GM19455 (cell line): ENCODE data around the gene CD302.
"Not testable (repeated sequence)": the region's sequence is repeated elsewhere in the genome, so short reads cannot be mapped to it uniquely, and the experiment has no call there.

ENCODE experiments used
- ATAC-seq: cut with Tn5 transposase; IDR thresholded peaks from one replicate; pipeline ENCODE4 v1.9.1; 2021; ENCODE audit not compliant: unreplicated experiment

CD302 gene, protein sequence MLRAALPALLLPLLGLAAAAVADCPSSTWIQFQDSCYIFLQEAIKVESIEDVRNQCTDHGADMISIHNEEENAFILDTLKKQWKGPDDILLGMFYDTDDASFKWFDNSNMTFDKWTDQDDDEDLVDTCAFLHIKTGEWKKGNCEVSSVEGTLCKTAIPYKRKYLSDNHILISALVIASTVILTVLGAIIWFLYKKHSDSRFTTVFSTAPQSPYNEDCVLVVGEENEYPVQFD

DNA sequence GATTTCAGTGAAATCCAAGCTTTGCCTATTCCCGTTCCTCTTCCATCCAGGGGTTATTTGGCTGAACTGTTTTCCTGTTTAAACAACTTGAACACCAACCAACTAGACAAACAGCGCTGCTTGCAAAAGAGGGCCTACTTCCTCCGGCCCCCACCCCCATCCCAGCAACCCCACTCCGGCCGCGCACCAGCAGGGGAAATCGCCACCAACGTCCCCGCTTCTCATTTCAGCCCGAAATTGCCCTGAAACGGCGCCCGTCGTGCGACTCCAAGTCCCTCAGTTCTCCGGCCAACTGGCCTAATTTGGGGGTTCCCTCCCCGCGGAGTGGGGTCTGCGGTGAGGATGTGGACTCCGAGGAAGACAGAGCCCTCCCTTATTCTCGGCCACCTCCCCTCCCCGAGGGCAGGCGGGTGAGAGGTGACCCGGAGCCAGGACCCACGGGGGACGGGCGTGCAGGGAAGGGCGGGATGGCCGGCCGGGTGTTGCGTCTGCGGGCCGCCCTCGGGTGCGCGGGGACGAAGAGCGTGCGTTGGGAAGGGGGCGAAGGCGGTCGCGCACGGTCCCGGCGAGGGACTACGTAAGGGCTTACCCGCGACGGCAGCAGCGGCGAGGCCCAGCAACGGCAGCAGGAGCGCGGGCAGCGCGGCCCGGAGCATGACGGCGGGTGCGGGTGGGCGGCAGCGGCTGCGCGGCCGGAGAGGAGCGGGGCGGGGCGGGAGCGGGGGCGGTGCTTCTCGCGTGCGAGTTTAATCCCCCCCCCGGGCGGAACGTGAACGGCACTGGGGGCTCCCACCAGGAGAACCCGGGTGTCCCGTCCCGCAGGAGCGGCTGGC, at the start of gene CD302:
Gene CD302, minus strand, starts transcription at position 666 of the 833 bp plus-strand sequence. Its CDS starts 10 bp downstream, at position 656.
- ATAC-seq: peak; percentile 69

DNA sequence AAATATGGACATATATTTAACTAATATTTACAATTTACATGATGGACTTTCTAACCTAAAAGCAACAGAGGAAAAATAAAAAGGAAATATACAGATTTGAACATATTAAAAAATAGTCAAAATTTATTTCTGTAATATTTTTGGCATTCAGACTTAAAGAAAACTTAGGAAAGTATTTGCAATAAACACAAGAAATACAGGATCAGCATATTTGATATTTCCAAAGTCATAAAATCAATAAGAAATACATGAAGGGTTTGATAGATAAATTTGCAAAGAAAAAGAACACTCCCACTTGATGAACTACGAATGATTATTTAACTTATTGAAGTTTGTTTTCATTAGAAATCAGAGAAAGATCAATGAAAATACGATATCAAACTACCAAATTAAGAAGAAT, 48.6 kb upstream of the CD302 start:
- no peak for ATAC-seq

DNA sequence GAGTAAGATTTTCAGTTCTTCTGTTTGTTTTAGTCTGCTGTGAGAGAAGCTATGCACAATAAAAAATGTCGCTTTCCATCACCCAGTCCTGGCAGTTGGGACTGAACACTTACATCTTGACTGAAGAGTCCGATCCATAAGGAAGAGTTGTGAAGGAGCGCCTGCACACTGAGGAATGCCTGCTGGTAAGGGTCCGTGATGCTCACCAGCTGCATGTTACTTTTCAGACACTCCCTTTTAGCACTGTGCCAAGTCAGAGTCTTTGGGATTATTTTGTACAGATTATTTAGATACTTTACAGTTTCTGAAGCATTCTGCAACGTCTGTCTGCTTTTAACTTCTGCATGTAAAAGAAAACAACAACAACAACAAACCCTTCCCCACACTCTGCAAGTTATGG, 42.6 kb upstream of the CD302 start:
- no peak for ATAC-seq

DNA sequence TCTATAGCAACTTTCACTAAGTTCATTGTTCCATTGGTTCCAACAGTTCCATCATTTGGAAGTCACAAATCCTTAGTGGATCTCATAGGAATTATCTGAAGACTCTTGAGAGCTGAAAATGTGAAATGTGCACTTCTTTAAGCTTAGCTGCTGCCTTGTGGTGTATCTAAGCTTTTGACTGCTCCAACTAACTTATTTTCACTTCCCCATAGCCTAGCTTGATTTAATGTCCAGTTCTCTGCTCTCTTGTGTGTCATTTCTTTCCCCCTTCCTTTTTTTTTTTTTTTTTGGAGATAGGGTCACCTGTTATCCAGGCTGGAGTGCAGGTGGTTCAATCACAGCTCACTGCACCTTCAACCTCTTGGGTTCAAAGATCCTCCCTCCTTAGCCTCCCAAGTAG, 34.9 kb upstream of the CD302 start:
- ATAC-seq: no peak

DNA sequence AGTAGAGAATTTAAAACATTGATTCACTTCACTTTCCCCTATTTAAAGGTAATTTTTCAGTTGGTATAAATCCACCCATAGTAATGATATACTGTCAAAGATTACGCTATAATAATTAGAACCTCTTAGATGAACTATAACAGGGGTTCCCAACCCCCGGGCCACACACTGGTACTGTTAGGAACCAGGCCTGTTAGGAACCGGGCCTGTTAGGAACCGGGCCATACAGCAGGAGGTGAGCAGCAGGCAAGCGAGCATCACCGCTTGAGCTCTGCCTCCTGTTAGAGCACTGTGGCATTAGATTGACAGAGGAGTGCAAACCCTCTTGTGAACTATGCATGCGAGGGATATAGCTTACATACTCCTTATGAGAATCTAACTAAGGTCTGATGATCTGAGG, 34.0 kb upstream of the CD302 start:
- no peak for ATAC-seq

DNA sequence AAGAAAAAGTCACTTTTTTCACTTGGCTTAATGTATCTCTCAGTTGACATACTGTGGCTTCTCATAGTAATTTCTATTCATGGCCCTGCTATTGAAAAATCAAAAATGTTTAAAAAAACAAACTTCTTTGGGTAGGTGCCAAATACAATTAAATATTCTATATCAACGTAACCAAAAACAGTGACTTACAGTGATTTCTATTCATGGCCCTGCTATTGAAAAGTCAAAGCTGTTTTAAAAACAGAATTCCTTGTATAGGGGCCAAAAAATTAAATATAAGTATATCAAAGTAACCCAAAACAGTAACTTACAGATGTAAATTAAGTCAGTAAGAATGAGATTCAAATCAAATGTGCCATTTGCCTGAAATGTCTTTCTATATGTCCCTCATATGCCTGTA, 31.4 kb upstream of the CD302 start:
- ATAC-seq: no peak

DNA sequence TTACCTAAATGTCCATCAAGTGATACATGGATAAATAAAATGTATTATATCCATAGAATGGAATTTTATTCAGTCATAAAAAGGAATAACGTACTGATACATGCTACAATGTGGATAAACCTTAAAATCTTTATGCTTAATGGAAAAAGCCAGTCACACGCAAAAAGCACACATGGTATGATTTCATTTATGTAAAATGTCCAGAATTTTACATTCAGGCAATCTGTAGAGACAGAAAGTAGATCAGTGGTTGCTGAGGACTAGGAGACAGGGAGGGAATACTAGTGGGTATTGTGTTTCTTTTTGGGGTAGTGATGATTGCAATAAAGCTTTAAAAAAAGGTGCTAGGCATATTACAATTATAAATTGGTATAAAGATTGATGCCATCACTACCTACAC, 30.7 kb upstream of the CD302 start:
- no peak for ATAC-seq

DNA sequence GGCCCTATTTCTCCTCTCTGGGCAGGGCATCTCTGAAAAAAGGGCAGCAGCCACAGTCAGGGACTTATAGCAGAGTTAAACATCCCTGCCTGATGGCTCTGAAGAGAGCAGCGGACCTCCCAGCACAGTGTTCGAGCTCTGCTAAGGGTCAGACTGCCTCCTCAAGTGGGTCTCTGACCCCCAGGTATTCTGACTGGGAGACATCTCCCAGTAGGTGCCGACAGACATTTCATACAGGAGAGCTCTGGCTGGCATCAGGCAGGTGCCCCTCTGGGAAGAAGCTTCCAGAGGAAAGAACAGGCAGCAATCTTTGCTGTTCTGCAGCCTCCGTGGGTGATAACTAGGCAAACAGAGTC, 24.4 kb upstream of the CD302 start:
- ATAC-seq: not testable (repeated sequence)

DNA sequence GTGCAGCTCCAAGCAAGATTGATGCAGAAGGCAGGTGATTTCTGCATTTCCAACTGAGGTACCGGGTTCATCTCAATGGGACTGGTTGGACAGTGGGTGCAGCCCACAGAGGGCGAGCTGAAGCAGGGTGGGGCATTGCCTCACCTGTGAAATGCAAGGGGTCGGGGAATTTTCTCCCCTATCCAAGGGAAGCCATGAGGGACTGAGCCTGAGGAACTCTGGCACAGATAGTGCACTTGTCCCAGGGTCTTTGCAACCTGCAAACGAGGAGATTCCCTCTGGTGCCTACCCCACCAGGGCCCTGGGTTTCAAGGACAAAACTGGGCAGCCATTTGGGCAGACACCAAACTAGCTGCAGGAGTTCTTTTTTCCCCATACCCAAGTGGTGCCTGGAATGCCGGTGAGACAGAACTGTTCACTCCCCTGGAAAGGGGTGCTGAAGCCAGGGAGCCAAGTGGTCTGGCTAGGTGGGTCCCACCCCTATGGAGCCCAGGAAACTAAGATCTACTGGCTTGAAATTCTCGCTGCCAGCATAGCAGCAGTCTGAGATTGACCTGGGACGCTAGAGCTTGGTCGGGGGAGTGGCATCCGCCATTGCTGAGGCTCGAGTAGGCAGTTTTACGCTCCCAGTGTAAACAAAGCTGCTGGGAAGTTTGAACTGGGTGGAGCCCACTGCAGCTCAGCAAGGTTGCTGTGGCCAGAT, 23.9 kb upstream of the CD302 start:
- ATAC-seq: not testable (repeated sequence)

DNA sequence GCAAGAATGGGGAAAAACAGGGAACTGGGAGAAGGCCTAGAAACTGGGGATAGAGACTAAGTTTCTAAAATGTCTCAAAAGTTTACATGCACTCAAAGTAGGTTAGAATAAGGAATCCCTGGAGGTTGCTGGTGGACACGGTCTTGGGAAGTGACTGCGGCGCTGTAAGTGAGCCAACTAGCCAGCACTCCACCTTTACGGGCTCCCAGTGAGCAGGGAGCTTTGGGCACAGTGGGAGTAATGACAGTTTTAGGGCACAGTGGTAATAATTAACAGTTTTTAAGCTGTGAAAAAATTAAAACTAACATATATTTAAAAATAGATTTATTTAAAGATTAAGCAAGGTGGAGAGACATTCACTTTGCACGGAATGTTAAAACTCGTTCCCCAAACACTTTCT, 20.9 kb upstream of the CD302 start:
- ATAC-seq: no peak

DNA sequence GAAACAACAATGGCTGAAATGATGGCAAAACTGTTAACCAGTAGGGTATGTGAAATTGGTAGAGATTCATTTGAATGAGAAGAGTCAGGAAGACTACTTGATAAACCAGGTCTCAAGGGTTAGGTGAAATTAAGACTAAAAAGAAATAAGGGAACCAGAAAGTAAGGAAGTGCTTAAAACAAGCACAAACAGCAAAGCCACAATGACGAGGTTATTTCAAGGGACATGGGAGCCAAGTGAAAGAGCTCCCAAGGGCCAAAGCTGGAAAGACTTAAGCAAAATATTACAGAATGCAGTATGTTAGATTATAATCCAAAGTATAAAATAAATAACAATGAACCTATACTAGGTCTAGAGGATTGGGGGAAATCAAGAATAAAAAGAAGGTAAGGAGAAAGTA, 19.3 kb upstream of the CD302 start:
- no peak for ATAC-seq

DNA sequence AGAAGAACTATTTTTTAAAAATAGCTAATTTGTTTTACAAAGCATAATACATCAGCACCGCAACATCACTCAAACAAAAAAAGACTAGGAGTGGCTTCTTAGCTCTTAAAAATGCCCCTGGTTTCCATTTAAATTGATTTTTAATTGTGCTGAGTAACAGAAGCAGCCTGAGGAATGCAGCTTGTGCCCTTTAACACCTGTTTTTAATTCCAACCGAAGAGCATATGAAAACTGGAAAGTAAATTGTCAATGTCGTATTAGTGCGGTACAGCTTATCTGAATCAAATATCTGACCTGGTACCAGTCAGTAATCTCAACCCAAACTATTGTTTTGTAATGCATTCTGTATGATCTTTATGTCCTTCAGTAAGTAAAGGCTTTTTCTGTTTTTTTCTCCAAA, 13.2 kb upstream of the CD302 start:
- no peak for ATAC-seq

DNA sequence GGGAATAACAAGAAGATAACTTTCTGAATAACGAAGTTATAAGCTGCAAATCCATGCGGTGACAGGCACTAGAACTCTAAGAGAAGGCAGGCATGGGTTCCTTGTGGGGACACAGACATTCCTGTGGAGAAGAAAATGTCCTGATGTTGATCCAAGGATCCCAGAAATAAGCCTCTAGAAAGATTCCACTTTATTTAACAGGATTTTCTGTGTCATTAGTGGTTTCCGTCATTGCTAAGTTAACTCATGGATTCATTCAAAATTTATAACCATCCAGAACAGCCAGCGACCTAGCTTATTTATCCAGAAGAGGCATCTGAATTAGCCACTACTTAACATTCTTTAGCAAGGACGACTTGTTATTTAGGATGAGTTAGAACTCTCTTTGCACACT, 10.0 kb upstream of the CD302 start:
- no peak for ATAC-seq

DNA sequence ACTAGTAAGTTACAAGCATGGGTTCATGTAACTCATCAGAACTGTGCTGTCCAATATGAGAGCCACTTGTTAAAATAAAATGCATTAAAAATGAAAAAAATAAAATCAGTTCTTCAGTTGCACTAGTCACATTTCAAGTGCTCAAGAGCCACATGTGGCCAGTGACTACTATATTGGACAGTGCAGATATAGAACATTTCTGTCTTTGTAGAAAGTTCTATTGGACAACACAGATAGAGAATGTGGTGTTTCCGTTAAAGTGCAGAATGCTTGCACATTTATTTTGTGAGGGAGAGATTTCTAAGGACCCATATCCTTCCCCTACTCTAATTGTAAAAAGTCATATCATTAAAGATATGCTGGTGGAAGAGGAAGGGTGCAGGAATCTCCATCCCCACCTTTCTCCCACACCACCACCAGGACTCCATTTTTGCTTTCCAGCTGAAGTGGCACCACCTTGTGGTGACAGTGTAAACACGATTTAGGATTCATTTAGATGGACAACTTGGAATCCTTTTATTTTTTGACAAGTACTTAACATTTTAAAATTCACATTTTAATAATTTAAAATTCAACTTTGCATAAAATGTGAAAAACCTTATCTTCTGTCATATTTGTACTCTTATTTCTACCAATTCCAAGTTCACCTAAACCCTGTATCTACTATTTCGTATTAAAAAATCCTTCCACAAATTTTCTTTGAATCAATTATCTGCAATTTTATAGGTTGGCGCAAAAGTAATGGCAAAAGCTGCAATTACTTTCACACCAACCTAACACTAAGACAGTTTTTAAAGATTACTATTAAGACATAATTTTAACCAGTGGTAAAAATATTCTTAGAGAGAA, 9.4 kb upstream of the CD302 start:
- ATAC-seq: no peak

DNA sequence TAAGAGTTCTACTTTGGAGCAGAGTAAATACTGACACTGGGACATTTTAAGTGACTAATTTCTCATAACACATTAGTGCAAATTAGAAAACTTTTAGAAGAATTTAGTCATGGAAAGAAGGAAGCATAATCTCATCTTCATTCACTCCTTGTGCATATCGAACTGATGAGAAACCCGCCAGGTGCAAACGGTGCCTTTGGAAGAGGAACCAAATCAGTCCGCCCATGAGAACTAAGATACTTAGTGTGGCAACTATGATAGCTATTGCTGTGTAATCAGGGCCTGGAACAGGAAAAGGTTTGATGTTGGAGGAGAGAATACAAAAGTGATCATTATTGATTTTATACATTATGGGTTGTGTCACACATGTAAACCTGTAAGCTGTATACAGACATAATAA, 6.9 kb upstream of the CD302 start:
- ATAC-seq: no peak

DNA sequence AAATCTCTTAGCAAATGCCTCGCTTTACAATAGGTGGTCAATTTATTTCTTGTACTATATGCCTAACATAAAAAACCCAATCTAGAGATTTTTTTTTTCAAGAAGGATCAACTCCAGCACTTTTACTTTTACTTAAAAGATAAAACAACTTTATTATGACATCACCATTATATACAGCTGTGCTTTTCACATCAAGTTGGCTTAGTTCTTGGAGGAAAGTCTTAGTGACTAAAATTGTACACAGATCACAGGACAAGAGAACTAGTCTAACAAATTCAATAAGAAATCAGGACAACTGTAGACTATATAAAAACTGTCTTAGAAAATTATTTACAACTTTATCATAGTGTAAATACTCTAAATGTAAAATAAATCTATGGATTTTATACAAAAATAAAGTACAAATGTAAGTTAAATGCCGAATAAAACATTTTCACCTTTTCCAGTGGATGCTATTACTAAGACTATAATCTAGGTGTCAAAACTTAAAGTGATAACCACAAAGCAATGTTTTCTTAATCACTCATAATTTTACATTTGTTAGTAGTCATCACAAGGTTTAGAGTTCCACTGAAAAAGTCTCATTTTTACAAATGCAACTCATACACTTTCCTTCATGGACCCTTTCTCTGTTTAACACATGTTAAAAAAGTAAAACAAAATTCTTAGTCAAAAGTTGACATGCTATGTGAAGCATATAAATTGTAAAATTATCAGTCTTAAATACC, 5.4 kb upstream of the CD302 start:
- ATAC-seq: no peak

DNA sequence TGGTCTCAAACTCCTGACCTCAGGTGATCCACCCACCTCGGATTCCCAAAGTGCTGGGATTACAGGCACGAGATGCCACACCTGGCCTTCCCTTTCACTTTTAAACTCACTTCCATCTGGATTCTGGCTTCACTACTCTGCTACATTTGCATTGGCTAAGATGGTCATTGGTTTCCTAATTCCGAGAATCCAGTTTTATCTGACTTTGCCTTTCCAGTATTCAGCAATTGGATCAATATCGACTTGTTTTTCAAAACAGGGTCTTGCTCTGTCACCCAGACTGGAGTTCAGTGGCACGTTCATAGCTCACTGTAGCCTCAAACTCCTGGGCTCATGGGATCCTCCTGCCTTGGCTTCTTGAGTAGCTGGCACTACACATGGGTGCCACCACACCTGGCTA, 4.7 kb upstream of the CD302 start:
- ATAC-seq: no peak

DNA sequence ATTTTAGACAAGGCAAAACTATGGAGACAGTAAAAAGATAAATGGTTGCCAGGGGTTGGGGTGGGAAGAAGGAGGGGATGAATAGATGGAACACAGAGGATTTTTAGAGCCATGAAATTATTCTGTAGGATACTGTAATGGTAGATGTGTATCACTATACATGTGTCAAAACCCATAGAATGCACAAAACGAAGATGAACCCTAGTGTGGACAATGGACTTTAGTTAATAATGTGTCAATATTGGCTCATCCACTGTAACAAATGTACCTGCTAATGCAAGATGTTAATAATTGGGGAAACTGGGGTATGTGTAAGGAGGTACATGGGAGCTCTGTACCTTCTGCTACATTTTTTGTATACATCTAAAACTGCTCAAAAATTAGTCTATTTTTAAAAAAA, 1.8 kb upstream of the CD302 start:
- no peak for ATAC-seq

DNA sequence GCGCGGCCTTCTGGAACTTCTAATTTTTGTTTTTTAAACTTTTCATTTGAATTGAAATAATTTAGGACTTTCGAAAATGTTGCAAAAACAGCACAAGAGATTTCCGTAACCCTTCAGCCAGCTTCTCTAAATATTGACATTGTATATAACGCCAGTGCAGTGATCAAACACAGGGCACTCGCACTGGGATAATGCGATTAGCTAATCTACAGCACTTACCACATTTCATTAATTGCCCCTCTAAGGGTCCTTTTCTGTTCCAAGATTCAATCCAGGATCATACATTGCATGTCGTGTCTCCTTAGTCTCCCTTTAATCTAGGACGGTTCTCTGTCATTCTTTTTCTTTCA, 343 bp upstream of the CD302 start:
- no peak for ATAC-seq

DNA sequence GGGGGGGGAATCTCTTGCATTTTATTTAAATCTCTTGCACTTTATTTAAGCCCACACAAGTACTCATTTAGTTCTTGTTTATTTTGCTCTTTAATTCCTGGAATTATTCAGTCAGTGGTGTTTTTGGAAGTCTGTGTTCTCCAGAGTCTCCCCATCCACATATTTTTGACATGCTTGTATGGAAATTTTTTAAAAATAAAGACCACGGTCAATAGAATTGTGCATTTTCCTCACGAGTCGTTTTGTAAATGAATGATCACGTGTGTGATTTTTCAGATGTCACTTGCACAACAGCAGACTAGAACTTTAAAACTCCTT, 824 bp downstream of the CD302 start:
- ATAC-seq: no peak
